HG02623 (cell line): ENCODE data around the gene PEDS1.
A peak's percentile ranks its signal among the peaks of the same experiment; 100 is the strongest.
"Not testable (repeated sequence)": the region's sequence is repeated elsewhere in the genome, so short reads cannot be mapped to it uniquely, and the experiment has no call there.

Experiments
- ATAC-seq: cut with Tn5 transposase; IDR thresholded peaks from one replicate; pipeline ENCODE4 v1.9.1; 2021; ENCODE audit warnings: moderate library complexity; ENCODE audit not compliant: unreplicated experiment

The PEDS1 gene

DNA sequence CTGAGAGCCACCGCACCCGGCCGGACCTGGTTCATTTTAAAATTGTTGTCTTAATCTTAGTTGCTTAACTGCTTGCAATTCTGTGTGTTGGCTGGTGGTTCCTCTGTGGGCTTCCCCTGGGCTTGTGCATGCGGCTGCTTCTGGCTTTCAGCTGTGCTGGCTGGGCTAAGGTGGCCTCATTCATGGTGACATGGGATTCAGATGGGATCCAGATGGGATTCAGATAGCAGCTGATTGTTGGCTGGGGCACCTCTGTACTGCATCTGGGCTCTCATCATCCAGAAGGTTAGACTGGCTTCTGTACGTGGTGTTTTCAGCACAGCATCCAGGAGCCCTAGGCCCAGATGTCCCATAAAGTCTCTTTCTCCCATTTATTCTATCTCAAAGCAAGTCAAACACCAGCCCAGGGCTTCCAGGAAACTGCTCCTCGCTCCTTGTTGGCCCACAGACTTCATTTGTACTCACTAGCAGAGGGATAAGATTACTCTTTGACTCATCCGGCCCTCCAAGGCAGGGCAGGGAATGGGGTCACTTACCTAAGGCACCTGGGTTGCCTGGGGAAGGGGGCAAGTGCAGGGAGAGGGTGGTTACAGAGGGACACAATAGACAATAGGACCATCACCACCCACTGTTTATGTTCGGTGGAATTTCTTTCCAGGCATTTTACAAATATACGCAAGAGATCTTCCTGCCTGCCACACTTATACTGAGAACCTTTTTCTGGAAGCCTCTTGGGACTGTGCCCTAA, 10.2 kb upstream of the PEDS1 start:
- no peak for ATAC-seq

DNA sequence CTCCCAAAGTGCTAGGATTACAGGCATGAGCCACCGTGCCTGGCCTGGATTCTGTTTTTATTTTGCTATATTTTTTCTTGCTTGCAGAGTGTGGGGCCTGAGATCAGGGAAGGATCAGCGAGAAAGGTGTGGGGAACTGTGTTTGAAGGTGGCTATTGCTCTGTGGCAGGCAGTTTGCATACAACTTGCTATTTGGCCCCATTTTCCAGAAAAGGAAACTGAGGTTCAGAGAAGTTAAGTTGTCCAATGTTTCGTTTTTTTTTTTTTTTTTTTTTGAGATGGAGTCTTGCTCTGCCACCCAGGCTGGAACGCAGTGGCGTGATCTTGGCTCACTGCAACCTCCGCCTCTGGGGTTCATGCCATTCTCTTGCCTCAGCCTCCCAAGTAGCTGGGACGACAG, 8.0 kb upstream of the PEDS1 start:
- not testable (repeated sequence) for ATAC-seq

DNA sequence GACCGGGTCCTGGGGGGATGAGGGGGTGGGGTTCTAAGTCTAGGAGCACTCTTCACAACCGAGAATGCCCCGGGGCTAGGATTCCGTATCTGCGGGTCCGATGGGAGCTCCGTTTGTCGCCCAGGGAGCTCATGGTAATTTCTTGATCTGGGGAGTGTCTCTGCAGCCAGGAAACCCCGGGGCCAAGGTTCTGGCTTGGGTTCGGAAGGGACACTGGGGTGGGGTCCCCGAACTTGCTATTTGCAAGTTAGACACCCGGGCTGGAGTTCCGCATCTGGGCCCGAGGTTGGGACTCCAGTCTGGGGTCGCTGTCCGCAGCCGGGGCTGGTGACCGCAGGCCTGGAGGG, 397 bp downstream of the PEDS1 start:
- ATAC-seq, result no peak

DNA sequence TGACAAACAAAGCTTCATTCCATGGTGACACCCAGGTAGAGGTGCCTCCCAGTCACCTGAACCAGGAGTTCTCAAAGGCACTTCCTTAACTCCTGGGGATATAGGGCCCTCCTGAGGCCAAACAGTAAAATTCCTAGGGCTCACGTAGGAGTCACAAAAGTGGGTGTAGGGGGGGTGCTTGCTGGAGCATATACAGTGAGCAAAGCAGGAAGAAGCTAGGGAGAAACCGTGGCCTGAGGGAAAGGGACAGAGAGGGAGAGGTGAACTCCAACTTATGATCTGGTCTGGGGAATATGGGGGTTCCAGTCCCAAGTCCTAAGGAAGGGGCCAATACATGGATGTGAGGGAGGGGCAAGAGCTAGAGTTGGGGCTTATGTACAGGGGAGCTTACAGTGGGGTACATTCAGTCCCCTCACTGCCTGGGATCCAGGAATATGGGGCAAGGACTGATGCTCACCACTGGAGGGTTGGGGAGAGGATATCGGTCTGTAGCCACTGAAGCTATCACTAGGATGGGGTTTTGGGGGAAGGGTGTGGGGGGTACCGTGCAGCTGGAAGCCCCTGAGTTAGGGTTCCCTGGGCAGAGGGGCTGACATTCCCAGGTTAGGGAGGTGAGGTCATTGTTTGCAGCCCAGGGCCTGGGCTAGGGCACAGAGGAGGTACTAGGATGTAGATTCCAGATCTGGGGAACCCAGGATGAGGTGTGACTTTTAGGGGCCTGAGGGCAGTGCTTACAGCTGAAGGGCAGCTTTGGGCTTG, 950 bp downstream of the PEDS1 start:
- ATAC-seq, result no peak

DNA sequence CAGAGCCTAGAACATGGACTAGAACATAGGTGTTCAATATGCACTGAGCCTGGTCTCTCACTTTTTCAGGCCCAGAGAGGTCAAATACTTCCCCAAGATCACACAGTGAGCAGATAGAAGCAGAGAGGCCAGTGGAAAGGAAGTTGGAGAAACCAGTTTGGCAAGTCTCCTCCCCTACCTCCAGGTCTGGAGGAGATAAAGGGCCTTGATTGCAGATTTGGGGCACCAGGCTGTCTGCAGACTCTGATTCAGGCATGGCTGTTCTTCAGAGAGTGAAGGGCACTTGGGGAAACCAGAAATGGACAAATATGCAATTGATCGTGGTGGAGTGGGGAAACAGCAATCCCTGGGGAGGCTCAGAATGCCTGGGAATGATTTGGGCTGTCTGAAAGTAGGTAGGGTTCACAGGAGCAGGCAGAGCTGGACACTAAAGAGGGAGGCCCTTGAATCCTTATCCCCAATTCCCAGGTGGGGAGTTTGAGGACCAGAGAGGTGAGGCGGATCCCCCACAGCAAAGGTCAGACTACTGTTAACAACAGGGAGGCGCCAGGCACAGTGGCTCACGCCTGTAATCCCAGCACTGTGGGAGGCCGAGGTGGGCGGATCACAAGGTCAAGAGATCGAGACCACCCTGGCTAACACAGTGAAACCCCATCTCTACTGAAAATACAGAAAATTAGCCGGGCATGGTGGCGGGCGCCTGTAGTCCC, 2.3 kb downstream of the PEDS1 start:
- ATAC-seq, result no peak

DNA sequence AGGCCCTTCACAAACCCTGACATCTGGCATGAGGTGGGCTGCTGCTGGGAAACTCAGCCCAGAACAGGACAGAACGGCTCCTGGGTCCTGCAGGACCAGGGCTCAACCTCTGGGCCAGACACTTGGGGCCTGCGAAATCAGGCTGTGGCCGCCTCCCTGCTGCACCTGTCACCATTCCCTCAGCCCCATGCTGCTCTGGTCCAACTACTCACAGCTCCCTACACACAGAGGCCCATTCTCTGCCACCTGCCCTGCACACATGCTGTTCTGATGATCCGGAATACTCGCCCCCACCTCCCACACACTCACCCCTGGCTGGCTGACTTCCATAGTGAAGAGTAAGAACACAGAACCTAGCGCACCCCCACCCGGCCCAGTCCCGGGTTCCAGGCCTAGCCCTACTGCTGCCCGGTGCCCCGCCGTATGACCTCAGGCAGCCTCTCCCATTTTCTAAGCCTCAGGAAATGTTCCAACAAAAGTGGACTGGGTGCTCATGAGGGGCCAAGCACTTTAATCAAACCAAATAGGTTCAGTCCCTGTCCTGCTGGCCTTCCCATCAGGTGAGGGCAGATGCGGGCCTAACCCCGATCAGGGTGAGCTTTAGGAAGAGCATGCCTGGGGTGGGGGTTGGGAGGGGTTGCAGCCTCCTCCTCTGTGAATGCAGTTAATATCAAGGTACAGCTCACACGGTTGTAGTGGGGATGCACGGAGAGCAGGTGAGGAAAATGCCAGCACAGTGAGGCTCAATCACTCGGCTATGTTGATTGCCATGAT, 3.9 kb downstream of the PEDS1 start:
- no peak for ATAC-seq

DNA sequence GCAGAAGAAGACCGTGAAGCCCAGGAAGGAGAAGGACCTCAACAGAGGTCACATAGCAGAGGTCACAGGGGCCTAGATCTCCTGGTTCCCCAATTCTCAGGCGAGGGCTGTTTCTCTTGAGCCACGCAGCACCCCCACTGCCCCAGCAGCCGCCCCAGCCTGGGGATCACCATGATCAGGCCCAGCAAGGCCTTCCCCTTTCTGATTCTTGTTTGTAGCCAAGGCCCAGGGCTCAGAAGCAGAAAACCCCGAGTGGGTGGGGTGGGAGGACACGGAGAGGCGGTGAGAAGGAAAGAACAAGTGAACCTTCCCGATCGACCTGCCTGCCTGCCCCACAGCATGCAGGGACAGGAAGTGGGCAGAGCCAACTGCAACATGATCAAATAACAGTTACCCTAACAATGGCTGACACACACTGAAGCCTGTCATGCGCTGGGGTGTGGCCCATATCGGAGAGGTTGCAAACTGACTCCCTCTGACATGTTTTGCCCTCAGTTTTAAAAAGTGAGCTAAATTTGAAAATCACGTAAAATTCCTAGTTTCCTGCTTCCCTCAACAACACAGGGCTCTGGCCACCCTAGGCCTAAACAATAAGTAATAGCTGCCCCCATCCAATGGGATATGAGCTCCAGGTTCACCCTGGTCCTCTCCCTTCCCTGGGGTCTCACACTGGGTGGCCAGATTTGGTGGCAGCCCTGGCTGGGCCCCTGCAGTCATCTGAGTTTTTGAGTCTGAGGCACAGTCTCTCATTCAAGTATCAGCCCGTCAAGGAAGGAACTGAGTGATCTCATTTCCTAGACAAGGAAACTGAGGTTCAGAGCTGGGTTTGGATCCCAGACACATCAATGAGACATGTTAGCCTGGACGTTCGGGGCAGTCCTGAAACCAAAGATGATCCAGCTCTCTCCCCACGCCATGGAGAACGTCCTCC, 6.5 kb downstream of the PEDS1 start:
- ATAC-seq, result peak; percentile 63

DNA sequence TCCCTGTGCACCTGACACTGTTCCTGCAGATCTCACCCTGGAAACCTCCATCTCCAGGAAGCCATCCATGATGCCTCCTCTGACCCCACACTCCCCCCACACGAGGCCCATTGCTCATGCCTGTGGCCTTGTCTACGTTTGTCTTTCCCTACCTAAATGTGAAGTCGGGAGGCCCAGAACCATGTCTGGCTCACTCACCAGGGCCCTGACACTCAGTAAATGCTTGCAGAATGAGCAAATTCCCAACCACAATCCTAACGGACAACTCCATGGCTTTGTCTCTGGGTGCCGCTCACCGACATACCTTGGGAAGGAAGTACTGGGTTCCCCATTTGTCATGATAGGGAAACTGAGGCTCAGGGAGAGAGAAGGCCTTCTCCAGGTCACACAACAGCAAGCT, 7.3 kb downstream of the PEDS1 start:
- no peak for ATAC-seq

DNA sequence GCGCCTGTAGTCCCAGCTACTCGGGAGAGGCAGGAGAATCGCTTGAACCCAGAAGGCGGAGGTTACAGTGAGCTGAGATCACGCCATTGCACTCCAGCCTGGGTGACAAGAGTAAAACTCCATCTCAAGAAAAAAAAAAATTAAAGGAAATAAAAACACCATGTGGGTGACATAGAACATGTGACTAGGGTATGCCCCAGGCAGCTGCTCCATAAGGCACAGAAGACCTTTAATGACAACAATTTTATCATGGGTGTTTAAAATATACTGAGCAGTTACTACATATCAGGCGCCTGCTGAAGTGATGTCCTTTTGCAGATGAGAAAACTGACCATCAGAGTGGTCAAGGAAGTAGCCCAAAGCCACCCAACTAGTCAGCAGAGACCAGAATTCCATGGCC, 8.0 kb downstream of the PEDS1 start:
- ATAC-seq, result no peak

DNA sequence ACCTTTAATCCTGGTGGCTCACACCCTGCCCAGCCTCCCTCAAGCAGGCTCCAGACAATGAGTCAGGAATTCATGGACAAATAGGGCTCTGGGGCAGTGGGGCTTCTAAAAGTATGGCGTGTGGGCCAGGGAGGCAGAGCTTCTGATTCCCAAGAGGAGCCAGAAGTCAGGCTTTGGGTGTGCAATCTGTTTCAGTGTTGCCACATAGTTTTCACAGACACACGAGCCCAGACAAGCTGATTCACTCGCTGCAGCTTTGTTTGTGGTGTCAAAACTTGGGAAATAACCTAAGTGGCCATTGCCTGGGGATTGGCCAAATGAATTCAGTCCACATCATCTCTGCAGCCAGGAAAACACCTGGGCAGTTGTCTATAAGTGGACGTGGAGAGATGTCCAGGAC, 9.2 kb downstream of the PEDS1 start:
- no peak for ATAC-seq

DNA sequence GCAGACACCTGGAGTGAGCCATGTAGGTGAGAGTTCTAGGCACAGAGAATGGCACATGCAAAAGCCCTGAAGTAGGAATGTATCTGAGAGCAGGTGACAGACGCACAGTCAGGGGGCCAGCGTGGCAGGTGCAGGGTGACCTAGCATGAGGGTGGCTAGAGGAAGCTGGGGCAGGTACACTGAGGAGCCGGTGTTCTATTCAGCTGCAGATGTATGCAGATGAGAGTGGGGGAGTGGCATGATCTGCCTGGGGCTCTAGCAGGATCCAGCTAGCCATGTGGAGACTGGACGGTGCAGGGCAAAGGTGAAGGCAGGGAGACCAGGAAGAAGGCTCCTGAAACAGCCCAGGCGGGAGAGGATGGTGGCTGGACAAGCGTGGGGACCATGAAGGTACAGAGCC, 10.7 kb downstream of the PEDS1 start:
- no peak for ATAC-seq

DNA sequence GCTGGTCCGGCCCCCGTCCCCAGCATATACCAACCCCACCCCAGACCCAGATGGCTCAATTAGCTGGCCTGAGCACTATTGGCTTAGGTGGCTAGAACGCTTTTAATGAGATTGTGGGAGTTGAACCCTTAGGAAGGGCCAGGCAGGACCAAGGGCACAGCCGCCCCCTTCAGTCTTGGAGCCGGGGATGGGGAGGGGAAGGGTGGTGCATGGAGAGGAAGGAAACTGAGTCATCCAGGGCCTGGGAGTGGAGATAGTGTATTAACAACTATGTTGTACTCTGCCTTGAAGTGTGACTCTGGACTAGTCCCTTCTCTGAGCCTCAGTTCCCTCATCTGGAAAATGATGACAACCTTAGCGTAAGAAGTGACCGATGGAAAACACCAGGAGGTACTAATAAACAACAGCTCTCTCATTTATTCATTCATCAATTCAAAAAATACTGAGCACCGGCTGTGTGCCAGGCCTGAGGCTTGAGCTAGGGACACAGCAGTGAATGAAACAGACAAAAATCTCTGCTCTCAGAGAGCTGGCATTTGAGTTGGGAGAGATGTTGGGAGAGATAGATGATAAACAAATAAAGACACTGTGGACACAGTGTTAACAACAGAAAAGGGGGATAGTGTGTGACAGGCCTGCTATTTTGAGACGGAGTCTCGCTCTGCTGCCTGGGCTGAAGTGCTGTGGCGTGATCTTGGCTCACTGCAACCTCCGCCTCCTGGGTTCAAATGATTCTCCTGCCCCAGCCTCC, 11.5 kb downstream of the PEDS1 start:
- no peak for ATAC-seq

DNA sequence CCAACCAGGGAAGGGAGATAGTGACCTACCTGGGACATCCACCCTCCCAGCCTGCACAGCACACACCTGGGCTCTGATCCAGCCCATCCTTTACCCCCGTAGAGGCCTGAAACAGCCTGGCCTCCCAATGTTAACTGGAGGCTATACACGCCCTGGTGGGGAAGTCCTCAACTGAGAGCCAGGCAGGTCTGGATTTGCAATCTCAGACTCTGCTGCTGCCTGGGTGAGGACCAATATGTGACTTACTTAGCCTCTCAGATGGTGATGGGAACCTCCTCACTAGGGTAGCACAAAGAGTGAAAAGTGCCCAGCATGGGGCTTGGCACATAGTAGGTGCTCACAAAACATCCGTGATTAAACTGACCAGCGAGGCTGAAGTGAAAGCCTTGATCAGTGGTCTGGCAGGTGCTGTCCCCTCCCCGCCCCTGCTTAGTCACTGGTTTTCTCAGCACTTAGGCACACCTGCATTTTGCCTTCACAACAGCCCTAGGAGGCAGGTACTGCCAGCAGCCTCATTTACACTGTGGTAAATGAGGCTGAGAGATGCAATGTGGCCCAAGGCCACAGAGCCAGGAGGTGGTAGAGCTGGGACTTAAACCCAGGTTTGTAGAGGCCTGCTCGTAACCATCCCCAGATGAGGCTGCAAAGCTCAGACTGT, 12.4 kb downstream of the PEDS1 start:
- ATAC-seq, result no peak

DNA sequence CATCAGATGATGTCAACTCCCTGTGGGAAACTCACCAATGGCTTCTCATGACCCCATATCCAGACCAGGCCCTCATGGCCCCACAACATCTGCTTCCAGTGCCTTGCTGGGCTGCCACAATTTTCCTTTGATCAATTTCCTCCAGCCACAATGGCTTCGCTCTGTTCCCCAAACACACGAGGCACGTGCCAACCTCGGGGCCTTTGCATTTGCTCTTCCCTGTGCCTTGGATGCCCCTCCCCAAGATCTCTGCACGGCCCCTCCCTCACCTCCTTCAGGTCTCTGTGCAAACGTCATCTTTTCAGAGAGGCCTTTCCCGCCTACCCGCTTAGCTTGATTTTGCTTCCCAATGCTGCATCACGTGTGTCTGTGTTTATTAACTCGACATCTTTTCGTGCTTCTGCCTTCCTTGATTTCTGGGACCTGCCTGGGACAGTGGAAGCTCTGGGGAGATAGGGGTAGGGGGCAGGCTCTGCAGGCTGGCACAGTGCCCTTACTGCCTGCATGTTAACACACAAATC, 13.1 kb downstream of the PEDS1 start:
- ATAC-seq, result no peak

DNA sequence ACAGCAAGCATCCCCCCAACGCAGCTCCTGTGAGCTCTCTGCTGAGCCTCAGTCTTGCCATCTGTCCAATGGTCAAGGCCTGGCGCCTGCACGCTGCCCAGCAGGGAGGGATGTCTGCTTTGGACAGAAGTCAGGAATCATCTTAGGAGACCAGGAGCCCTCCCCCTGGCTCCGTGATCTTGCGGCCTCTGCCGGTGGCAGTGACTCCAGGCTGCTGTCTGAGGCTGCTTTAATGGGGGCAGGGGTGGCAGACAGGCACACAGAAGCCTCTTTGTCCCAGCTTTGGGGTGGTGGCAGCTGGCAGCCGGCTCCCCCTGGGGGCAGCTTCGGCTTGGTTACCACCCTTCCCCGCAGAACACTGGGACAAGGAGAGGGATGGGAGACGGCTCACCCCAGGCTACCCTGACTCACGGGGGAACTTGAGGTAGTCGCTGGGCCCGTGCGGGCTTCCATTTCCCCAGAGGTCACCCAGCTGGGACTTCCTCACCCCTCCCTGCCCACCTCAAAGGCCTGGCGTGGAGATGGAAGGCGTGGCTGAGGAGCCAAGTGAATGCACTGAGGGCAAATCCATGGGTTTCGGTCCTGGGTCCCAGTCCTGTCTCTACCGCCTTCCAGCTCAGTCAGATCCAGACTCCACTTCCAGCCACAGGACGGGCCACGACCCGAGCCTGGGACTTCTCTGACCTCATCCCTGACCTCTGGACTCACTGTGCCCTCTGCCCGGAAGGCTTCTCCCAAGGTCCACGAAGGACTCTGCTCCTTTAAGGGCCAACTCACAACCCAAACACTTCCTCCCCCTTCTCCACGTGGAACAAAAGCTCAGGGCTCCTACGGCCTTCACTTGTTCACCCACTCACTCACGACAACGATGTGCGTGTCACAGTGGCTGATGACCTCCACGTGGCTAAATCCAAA, 14.8 kb downstream of the PEDS1 start:
- ATAC-seq, result no peak

DNA sequence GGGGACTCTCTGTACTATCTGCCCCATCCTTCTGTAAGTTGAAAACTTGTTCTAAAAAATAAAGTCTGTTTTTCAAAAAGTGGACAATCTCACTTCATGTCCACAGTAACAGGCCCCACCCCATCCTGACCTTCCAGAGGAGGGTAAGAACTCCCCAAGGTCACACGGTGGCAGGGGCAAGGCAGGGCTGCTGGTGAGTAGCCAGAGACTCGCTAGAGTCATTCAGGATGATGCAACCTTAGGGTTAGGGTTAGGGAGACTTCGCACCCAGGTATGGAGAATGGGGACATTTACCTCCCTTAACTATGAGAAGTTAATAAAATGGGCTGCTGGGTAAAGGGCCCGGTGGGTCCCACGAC, 15.4 kb downstream of the PEDS1 start:
- ATAC-seq, result no peak

DNA sequence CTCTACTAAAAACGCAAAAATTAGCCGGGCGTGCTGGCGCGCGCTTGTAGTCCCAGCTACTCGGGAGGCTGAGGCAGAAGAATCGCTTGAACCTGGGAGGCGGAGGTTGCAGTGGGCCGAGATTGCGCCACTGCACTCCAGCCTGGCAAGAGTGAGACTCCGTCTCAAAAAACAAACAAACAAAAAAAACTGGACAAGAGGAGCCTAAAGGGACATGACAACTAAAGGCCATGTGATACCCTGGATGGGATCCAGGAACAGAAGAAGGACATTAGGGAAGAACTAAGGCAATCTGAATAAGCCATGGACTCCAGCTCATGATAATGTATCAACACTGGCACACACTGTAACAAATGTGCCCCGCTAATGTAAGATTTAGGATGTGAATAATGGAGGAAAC, 15.8 kb downstream of the PEDS1 start:
- not testable (repeated sequence) for ATAC-seq
